HEK293T (cell line): Measurements from ENCODE around the gene MYO1G.

Experiments
- FOXK2 ChIP-seq: fragments of 450-650 bp; IDR thresholded peaks from 2 replicates; pipeline ENCODE4 v1.6.1; 2016; ENCODE audit warnings: mild to moderate bottlenecking
- SP1 ChIP-seq: fragments of 450-650 bp; IDR thresholded peaks from 2 replicates; pipeline ENCODE4 v1.6.1; 2017

DNA sequence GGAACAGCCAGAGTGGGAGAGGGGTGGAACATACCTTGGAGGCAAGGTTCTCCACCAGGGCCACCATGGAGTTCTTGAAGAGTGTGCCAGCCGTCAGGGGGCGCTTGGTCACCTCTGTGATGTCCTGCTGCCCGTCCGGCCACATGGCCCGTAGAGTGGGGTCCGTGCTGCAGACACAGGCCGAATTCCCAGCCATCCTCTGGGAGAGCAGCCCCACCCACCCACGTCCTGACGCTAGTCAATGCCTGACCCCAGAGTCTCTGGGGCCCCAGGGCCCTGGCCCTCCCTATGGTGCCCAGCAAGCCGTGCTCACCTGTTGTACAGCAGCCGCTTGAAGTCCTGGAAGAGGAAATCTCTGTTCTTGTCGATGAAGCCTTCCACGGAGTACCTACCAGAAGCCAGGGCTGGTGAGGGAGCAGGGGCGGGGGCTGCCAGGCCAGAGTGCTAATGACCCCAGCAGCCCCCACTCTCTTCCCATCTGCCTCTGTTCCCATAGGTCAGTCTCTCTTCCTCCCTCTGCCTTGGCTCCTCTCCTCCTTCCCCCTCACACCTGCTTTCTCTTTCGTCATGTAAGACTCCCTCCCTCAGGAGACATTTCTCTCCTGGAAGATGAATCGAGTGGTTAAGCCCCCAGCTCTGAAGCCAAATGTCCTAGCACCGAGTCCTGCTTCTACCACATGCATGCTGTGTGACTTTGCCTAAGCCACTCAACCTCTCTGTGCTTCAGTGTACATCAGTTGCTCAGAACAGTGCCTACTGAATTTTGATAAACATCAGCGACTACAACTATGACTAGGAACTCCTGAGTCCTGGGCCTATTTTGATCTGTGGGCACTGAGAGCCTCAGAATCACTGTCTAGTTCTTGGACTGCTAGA lies 11.0 kb downstream of the MYO1G start:
- no peak for TF ChIP-seq SP1
- TF ChIP-seq FOXK2, result no peak
